Measurements from ENCODE around the gene SGPP2.

DNA sequence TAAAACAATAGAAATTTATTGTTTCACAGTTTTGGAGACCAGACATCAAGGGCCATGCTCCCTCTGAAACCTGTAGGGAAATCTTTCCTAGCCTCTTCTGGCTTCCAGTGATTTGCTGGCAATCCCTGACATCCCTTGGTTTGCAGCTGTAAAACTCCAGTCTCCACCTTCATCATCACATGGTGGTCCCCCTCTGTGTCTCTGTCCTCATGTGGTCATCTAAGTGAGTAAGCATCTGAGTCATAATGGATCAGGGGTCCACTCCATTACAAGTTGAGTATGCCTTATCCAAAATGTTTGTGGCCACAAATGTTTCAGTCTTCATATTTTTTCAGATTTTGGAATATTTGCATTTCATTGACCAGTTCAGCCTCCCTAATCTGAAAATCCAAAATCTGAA lies 5.6 kb upstream of the SGPP2 start:
- TF ChIP-seq EP300 (IDR thresholded peaks at IDR 0.05) = no peak
- no peak for TF ChIP-seq POLR2AphosphoS5 (IDR thresholded peaks at IDR 0.05)
- no peak for TF ChIP-seq CTCF (IDR thresholded peaks at IDR 0.05)
- TF ChIP-seq POLR2A (IDR thresholded peaks at IDR 0.05) = no peak
